T-helper 1 cell treated with Interleukin-12 subunit alpha and Interleukin-12 subunit beta and Interleukin-4 antibody, amounts not matched to agents 30 ng/mL and 1 ng/mL, for 36 hours (primary cell): Measurements from ENCODE around the gene CDH10. TPM values are rescaled to one million over a fixed set of nuclear protein-coding genes. Genes with fewer than 3 reads are reported as not detected.

Experiments
- intact Hi-C: fragments of 100-400 bp; cut with micrococcal nuclease; formaldehyde crosslinking; loops from one replicate; pipeline ENCODE4 v1.15.1; 2024
- total RNA-seq: library from RNA; stranded (reverse); gene quantifications from 2 replicates; pipeline ENCODE4 v1.2.3, GENCODE V29; 2022

Gene CDH10
- total RNA-seq: not detected in 2 replicates

DNA sequence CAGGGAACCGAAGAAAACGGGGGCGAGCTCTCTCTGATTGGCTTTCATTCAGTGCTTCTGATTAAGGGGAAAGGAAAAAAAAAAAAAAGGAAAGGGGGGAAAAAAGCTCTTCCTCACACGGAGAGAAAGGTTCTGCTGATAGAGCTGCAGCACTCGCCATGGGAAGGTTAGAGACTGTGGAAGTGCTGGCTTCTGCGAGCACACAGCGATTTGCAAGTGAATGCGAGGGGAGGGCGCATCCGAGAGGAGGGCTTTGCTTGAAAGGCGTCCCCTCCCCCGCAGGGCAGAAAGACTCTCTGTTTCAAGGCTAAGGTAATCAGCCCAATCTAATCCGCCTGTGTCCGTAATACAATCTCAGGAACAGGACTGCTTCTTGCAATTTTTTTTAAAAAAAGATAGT, at the start of gene CDH10:
CDH10 (minus strand) TSS at position 218 of the 400 bp plus-strand sequence. CDS start 51,488 bp downstream, outside the sequence.
- intact Hi-C loops: no loop called here

DNA sequence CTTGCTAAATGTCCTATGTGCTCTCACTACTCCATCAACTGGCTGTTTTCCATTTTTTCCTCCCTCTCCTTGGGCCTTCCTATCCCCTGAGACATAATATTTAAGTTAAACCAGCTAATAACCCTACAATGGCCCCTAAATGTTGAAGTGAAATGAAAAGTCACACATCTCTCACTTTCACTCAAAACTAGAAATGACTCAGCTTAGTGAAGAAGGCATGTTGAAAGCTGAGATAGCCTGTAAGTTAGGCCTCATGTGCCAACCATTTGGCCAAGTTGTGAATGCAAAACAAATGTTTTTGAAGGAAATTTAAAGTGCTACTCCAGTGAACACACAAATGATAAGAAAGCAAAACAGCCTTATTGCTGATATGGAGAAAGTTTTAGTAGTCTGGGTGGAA, 48.8 kb upstream of the CDH10 start:
- intact Hi-C loops: no loop called here

DNA sequence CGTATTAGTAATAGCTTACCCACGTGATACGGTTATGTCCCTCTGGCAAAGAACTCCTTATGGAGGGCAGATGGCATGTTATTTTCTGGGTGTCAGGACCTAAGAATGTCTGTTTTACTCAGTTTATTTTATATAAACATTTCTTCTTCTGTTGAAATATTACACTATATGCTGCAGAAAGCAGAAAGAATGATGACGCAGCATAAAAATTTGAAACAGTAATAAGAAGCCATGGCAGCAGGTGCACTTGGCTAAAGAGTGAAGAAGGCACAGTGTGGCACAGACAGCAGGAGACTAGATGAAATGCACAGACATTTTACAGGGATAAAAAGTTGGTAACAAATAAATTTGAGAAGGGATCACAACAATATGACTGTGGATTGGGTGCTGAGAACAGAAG, 46.3 kb upstream of the CDH10 start:
- intact Hi-C loops: no loop called here

DNA sequence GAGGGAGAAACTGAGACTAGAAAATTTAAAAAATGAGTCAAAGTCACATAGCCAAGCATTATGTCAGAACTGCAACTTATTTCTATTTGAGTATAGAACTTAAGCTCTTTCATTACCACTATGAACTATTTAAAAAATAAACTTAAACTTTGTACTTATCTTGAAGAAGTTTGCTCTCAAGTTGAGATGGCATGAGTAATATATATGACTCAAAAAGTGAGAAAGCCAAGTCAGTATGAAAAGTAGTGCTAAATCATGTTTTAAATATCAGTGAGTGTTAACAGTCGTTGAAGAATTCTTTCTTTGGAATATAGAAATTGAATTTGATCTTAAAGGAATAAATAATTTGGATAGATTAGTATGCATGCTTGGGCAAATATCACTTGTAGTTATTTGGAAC, 36.3 kb upstream of the CDH10 start:
- intact Hi-C loops: no loop called here

DNA sequence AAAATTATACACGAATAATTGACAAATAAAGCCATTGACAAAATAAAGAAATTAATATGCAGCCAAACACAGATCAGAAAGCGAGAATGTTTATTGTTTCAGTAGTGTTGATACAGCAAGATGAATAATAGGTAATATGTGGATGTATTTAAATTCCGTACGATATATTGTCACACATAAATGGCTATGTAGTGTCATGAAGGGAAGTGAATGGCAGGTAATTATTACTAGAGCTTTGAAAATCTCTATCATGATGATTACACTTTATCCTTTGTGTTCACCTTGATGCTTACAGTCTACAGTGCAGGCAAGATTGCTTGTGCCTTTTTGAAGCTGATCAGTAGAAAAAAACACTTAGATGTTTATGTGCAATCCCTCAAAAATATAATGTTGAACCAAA, 23.3 kb upstream of the CDH10 start:
- intact Hi-C loops: no loop called here

DNA sequence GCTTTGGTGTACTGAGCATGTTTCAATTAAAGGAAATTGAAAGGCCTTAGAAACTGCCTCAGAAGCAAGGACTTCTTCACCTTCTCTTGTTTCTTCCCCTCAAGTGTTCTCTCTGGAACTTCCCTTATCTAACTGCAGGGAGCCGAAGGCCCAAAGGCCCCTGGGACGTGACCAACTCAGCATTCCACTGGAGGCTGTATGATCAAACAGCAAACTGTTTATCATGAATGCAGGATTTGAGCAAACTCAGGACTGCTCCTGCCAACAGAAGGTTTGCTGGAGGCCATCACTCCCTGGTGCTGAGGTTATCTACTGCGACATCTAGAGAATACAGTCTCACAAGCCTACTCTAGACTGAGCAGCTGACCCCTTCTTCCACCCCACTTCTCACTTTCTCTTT, 4.8 kb upstream of the CDH10 start:
- intact Hi-C loops: no loop called here

DNA sequence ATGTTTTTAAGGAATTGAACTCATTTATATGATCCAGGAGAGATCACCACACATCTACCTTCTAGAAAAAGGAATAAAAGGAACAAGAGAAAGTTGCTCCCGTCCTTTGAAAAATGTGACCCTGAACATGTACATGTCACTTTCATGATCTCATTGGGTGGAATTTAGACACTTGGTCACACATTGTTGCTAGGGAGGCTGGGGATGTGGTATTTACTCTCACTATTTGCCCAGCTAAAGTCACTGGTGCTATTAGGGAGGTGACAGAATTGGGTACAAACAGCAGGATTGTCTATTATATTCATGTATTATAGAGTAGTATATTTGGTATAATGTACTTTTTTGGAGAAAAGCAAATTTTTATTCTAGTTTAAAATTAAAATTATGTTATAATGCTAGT, 2.1 kb upstream of the CDH10 start:
- intact Hi-C loops: no loop called here

DNA sequence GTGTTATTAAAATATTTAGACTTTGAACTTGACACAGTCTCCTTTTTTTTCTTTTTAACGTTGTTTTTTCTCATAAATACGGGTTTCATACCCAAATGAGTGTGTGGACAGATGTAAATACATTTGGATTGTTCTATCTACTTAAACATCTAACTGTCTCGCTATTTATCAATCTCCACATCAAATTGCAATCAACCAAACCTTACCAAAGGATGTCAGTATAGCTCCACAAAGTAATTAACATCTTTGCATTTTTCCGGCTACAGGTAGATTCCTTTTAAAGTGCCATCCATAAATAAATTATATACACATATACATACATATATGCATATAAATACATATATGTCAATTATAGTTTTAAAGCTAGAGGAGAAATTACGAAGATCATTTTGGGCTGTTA, 705 bp upstream of the CDH10 start:
- intact Hi-C loops: no loop called here

DNA sequence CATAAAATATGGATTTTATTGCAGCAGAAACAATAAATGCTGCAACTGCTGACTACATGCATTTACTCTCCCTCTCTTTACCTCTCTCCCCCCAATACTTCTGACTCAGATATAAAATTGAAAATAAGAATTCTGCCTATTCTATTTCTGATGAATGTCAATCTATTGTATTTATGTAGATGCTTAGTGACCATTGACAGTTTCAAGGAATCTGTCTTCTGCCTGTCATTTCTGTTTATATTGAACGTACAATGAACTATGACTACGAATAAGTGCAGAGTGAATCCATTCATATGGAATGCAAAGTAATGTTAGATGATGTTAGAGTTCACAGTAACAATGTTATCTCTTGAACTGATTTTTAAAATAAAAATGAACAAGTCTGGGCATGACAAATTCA, 898 bp downstream of the CDH10 start:
- intact Hi-C loops: no loop called here

DNA sequence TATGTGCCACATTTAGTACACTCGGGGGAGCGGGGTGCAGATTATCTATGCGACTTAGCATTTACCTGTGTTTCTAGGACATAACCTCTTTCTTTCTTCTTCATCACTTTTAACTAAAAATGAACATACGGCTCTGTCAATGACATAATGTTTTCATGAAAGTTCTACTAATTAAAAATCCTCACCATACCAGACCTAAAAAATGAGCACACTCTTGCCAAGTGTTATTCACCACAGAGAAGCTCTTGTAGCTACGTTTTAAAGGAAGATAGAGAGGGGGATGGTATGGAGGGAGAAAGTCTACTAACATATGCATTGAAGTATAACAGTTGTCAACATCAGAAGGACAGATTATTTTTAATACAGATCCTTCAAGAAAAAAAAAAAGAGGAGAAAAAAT, 1.6 kb downstream of the CDH10 start:
- intact Hi-C loops: no loop called here

DNA sequence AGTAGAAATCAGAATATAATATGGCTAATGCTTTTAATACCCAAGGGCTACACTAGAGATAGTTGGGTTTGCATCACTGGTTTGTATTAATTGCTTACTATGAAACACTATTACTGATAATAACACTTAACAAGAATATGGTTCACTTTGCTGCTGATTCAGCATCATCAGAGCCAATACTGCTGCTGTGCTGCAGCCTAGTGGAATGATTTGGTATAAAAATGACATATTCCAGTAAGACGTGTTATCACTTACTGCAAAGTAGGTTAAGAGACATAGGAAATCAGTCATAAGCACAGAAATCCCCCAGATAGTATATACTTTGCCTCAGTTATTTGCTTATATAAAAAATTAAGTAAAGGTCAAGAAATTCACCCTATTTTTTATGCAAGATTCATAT, 2.8 kb downstream of the CDH10 start:
- intact Hi-C loops: no loop called here

DNA sequence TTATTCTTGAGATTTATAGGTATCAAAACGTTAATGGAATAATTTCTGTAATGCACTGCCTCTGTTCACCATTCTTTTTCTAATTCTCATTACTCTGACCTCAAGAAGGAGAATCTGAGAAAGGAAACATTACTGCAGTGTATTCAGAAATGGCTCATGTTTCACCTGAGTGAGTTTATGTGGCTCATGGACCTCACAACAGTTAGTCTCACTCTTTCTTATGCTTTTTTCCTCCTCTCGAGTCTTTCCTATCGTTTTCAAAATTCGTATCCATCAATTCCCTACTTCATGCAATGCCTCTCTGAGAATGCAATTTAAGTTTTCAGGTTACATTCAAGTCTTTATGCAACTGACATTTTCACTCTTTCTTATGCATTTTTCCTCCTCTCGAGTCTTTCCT, 9.6 kb downstream of the CDH10 start:
- intact Hi-C loops: no loop called here

DNA sequence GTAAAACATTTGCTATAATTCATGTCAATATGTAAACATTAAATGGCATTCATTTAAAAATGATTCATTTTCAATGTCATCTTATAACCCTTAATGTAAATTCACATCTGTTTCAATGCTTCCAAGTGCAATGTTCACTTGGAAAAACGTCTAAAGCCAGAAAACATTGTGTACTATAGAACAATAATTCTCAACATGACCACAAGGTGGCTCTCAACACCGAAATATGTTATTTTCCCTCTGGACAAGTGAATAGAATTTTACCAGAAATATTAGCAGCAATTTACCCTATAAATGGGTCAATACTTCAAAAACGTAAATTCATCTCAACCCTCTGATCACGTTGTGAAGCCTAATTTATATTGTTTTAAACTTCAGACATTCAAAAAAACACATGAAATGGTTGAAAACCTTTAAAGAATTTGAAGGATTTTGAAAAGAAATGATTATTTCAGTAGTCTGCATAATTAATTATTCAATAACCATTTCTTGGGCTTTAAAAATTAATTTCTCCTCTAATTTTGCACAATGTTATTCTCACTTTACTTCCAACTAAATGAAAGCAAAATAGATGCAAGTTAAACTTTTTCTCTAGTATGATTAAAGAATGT, 11.0 kb downstream of the CDH10 start:
- intact Hi-C loops: no loop called here

DNA sequence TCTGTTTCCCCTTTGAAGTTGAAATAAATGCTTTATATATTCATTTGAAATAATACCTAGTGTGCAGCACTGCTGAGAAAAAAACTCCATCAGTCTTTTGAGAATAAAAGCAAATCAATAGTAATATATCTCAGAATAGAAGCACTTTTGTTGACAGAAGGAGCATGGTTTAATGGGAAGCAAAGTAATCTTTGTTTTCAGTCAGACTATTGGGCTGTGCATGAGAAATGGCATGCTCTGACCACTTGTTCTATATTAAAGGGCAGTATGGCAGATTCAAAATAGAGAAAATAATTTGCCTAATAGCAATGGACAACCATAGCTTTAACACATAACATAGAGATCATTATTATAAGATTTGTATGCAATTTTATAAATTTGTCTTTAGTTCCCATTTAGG, 12.4 kb downstream of the CDH10 start:
- intact Hi-C loops: no loop called here

DNA sequence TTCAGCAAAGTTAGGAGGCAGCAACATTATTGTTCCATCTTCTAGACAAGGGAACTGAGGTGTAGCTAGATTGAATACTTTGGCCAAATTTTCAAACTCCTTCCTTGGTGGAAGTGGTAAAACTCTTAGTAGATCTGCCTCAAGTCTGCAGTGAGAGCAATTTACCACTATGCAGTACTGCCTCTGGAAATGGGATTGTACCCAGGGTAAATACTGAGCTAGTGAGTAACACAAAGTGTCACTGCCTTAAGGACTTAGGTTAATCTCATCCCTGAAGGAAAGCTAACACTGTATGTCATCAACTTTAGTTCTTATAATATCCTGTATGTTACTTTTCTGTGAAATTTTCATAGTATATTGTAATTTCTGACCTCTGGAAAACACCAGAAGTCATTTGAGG, 13.9 kb downstream of the CDH10 start:
- intact Hi-C loops: no loop called here

DNA sequence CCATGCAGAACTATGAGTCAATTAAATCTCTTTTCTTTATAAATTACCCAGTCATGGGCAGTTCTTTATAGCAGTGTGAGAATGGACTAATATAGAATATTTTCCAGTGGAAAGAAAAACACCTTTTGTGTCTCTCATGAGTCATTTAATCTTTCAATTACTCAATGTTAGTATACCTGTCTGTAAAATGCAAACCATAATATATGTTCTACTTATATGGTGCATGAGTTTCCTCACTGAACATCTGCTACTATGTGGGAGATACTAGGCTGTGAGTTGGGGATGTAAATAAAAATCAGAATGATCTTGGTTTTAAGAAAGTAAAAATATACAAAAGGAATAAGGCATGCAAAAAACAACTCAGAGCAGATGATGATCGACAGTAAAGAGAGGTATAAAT, 15.0 kb downstream of the CDH10 start:
- intact Hi-C loops: no loop called here

DNA sequence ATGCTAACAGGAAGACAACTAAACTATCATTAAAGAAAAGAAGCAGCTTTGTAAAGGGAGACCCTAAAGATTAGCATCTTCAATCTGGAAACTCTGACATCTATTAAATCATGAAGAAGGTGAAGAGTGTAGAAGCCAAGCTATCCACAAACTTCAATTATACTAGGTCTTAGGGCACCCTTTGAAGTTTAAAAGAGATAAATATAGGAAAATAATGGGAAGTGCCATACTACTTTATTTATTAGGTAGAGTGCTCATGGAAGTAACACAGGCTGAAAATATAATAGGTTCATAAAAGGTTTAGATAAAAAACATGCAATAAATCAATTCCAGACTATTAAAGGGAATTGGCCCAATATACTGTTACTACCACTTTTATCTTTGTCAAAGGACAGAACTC, 19.9 kb downstream of the CDH10 start:
- intact Hi-C loops: no loop called here

DNA sequence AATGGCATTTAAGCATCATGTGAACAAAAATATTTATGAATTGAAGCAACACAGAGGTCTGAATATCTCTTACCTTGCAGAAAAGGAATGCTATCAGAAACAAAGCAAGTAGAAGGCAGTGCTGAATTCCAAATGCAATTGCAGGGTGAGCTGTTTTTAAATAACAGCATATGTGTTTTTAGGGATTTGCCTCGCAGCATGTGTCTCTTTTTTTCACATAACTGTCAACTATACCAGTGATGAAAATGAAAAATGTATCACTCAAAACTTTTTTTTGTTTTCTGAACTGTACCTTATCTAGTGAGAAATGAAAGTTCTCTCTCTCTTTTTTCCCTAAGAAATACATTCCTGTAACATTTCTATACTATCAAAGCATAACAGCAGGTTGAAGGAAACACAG, 21.2 kb downstream of the CDH10 start:
- intact Hi-C loops: no loop called here

DNA sequence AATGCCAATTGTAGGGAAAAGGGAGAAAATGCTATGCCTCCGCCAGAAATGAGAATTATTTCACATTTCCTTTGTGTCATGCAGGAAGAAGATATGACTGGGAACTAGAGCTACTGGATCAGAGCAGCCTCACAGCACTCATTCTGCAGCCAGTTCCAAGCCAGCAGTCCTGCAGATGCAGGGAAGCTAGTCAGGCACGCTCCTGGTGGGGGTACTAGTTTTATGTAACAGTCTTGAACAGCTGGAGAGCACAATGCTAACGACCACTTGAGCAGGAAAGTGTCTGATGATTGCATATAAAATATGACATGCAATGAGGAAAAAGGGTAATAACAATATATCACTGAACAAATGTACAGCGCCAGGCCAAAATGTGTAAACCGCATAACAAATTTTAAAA, 21.7 kb downstream of the CDH10 start:
- intact Hi-C loops: no loop called here

DNA sequence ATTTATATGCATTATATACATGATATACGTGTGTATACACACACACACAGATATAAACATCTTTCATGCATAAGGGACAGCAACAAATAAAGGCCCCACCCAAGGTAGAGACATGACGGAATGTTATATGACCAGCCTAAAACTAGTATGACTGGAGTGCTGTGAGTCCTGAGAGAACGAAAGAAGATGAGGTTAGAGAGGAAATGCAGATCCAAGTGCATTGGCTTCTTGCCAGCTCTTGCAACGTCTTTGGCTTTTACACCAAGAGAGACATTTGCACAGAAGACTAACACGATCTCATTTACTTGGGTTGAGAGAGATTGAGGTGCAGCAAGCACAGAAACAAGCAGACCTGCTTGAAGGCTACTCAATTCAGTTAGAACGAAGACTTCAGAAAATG, 23.0 kb downstream of the CDH10 start:
- intact Hi-C loops: no loop called here

DNA sequence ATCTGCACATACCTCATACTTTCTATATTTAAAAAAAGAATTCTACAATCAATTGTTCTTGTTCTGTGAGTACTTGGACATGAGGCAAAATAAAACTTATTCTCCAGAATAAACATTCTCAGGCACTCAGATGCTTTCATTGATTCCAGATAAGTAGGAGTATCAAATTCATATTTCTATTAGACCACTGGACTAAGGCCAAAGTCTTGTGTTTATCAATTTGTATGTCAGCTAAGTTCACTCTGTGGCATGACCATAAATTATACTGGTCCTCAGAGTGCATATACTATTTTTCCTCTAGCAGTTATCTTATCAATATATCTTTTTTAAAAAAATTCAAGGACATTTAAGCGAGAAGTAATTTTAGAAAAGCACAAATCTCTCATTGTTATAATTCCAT, 28.2 kb downstream of the CDH10 start:
- intact Hi-C loops: no loop called here

DNA sequence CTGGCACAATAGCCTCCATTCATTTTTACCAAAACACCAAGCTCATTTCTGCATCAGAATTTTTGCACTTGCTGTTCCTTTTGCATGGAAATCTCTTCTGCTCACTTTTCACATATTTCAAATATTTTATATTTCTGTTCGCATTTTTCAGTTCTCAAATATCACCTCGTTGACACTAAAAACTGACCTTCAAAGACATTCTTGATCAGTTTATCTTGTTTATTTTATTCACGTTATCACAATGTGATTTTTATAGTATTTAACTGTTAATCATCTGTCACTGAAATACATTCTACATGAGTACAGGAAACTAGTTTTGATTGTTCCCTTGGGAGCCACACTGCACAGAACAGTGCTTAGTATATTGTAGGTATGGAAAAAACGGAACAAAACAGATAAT, 29.6 kb downstream of the CDH10 start:
- intact Hi-C loops: no loop called here

DNA sequence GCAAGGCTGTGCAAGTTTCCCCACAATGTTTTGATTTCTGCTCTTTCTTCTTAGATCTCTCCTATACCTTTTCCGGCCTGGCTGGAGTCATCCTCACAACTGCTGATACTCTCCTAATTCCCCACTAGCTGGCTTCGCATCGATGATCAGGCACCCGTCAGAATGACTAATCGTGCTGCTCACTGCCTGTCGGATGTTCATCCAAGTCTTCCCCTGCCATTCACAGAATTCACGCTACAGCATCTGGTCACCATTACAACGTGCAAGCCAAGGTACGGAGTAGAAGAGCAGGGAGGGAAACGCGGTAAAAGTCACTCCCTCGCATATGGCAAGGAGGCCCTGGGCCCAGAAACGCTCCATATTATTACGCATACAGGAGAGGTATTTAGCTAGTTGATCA, 35.1 kb downstream of the CDH10 start:
- intact Hi-C loops: no loop called here

DNA sequence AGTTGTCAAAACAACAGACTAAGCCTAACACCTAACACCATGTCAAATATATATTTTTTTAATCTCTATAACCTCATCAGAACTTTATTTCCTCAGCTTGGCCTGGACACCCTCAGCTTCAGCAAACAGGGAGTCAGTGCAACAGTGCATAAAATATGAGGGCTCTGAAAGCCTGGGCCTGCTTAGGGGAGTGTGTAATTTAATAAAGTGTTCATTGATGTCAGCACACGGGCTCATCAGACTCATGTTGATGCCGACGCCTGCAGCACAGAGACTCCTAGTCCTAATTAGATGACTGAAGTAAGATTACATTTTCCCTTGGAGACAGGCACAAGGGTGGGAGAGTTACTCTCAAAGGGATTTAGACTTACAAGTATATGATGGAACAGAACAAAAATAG, 37.8 kb downstream of the CDH10 start:
- intact Hi-C loops: no loop called here
